GM21717 (cell line): ENCODE measurements around the gene JAGN1.
"Not testable (repeated sequence)": the region's sequence is repeated elsewhere in the genome, so short reads cannot be mapped to it uniquely, and the experiment has no call there.

Source experiments
- ATAC-seq: cut with Tn5 transposase; IDR thresholded peaks from one replicate; pipeline ENCODE4 v1.9.1; 2021; ENCODE audit warnings: mild to moderate bottlenecking, moderate library complexity; ENCODE audit not compliant: unreplicated experiment

The JAGN1 gene

DNA sequence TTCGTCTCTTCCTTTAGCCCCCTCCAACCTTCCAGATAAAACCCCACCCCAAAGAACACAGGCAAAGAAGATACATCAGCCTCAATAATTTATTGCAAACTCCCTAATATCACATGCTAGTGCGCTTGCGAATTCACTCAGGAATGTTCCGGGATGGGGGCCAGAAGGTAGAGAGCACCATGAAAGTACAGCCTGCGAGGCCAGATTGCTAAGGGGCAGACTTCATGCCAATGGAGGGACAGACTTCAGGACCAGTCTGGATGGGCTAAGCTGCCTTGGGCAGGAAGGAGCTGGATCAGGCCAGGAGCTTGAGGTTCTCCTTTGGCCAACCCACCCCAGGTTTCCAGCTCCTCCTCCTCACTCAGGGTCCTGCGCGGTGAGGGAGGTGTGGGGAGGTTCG lies 23.8 kb upstream of the JAGN1 start:
- no peak for ATAC-seq

DNA sequence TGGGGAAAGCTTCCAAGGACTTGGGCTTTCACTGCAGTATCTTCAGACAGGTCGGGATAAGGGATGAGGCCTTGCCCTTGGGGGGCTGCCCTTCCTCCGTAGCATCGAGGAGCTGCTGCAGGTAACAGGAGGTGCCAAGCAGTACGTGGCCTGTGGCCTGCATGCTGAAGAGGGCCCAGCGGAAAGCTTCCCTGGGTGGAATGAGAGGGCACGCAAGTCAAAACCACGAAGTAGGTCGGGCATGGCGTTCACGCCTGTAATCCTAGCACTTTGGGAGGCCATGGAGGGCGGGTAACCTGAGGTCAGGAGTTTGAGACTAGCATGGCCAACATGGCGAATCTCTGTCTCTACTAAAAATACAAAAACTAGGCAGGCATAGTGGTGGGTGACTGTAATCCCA lies 23.3 kb upstream of the JAGN1 start:
- ATAC-seq = no peak

DNA sequence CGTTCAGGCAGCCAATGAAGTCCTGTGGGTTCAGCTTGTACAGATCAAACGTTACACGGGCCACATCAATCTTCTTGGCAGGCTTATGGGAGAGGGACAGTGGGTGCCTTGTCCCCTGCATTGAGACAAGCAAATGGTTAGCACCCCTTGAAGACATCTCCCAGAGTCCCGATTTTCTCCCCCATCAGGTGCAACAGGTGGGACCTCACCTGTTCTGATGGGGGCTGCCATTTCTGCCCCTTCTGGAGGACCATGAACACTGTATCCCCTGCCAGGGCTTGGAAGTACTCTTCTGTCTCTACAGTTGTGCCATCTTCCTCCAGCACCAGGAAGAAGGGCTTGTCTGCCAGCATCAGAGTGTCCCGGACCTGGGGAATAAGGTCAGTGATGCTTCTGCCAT lies 20.5 kb upstream of the JAGN1 start:
- no peak for ATAC-seq

DNA sequence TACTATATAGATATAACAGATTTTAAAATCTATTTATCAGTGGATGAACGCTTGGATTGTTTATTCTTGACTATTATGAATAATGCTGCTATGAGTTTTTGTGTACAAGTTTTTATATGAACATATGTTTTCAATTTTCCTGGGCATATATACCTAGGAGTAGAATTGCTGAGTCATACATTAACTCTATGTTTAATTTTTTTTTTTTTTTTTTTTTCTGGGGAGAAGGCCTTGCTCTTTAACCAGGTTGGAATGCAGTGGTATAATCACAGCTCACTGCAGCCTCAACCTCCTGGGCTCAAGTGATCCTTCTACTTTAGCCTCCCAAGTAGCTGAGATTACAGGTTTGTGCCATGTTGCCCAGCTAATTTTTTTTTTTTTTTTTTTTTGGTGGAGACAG lies 19.4 kb upstream of the JAGN1 start:
- no peak for ATAC-seq

DNA sequence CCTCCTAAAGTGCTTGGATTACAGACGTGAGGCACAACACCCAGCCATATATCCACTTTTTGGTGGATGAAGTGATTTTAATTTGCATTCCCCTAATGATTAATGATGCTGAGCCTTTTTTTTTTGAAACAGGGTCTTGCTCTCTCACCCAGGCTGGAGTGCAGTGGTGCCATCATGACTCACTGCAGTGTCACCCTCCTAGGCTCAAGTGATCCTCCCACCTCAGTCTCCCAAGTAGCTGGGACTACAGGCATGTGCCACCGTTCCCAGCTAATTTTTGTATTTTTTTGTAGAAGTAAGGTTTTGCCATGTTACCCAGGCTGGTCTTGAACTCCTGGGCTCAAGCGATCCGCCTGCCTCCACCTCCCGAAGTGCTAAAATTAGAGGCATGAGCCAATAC lies 18.3 kb upstream of the JAGN1 start:
- not testable (repeated sequence) for ATAC-seq

DNA sequence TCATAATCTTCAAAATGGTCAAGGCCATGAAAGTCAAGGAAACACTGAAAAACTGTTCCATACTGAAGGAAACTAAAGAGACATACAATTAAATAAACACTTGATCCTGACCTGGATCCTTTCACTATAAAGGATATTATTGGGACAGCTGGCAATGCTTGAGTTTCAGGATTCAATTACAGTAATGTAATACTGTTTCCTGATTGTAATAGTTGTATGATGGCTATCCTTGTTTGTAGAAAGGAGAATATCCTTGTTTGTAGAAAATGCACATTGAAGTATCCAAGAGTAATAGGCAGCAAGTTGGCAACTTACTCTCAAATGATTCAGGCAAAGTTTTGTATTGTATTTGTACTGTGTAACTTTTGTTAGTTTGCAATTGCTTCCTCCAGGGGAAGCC lies 15.0 kb upstream of the JAGN1 start:
- ATAC-seq = no peak

DNA sequence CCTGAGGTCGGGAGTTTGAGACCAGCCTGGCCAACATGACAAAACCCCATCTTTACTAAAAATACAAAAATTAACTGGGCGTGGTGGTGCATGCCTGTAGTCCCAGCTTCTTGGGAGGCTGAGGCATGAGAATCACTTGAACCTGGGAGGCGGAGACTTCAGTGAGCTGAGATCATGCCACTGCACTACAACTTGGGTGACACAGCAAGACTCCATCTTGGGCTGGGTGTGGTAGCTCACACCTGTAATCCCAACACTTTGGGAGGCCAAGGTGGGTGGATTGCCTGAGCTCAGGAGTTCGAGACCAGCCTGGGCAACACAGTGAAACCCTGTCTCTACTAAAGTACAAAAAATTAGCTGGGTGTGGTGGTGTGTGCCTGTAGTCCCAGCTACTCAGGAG lies 14.2 kb upstream of the JAGN1 start:
- not testable (repeated sequence) for ATAC-seq

DNA sequence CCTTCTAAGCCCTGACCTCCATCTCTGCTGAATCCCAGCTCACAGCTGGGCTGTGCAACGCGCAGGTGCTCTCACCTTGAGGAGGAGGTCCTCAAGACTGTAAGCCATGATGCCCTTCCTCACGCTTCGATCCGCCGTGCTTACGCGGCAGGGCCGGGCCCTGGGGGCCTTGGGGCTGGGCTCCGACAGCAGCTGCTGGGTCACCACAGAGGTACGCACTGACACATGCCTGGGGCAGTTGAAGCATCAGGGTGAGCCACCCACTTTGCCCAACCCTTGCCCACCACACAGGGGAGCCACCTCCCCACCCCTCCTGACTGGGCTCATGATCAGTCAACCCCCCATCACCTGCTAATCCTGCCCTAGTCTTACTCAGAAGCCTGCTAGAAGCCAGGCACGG lies 13.4 kb upstream of the JAGN1 start:
- ATAC-seq = no peak

DNA sequence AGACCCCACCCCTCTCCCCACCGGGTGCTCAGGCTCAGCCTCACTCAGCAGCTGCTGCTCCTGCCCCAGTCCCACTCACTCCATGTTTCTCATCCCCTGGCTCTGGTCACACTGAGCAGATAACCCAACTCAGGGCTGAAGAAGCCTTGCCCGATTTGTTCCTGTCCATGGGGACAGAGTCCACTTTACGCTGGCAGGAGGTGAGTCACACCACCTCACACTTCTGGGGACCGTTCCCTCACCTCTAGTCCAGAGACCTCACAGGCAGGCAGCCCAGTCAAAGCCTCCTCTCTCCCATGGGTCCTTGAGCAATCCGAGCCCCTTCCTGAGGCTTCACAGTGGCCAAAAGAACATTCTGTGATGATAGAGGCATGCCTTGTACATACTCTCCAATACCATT lies 11.7 kb upstream of the JAGN1 start:
- no peak for ATAC-seq

DNA sequence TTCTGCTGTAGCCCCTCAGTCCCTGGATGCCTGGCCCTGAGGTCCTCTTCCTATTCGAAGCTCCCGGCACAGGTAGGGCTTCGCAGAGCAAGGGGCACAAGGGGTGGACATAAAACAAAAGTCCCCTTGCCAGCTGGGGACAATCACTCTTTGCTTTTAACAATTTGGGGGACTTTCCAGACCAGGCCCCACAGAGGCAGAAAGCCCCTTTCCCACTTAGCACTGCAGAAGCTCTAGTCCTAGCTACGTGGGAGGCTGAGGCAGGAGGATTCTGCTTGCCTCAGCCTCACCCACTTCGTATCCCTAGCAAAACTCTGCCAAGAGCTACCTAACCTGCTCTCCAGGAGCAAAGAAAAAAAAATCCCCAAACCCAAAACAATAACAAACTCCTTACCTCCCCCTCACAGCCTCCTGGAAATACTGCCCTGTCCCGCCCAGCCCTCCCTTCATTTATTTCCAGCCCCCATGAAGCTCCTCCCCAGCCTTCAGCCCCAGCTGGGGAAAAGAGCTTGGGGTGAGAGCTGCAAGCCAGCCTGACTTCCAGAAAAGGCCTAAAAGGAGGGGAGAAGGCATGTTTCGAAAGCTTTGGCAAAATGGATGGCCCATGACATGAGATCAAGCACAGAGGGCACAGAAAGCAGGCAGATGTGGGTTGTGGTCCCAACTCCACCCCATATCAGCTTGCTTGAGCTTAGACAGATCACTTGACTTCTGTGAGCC lies 10.4 kb upstream of the JAGN1 start, which contains the start of gene CIDEC:
TSS of gene CIDEC (minus strand) at position 424 of the 720 bp plus-strand sequence. CDS start 1,767 bp downstream, outside the sequence.
- no peak for ATAC-seq

DNA sequence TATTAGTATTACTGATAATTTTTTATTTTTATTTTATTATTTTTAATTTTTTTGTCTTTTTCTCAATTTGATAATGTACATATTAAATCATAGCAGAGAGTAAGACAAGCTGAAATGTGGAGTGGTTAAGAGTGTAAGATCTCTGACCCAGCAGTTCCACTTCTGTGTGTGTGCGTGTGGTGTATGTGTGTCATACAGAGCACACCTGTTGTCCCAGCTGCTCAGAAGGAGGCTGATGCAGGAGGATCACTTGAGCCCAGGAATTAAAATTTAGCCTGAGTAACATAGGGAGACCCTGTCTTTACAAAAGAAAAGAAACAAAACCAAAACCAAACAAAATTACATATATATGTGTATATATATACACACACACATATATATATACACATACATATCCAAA lies 9.0 kb upstream of the JAGN1 start:
- no peak for ATAC-seq

DNA sequence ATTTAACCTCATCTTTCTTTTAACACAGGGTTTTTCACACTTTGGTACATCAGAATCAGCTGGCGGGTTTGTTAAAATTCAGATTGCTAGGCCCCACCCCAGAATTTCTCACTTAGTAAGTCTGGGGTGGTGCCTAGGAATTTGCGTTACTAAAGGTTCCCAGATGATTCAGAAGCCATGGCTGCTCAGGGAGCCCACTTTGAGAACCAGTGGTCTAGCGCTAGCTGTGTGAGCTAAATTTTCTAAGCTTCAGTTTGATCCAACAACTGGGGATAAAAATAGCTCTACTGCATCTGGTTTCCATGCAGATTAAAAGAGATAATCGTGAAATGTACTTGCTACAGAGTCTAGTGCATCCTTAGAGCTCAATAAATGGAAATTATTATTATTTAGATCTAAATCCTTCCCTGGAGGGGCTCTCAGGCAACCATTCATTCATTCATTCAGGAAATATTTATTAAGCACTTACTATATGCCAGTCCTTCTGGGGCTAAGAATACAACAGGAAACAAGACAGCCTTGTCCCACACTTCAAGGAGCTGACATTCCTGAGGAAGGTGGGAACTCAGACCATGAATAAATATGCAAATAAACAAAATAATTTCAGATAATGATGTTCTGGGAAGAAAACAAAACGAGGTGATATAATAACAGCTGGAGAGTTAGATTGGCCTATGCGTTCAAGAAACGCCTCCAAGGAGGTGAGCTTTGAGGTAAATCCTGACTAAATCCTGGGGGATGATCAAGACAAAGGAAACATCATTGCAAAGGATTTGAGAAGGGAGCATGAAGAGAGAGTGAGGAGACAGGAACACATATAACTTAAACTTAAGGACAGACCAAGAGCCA lies 6.5 kb upstream of the JAGN1 start:
- ATAC-seq = no peak

DNA sequence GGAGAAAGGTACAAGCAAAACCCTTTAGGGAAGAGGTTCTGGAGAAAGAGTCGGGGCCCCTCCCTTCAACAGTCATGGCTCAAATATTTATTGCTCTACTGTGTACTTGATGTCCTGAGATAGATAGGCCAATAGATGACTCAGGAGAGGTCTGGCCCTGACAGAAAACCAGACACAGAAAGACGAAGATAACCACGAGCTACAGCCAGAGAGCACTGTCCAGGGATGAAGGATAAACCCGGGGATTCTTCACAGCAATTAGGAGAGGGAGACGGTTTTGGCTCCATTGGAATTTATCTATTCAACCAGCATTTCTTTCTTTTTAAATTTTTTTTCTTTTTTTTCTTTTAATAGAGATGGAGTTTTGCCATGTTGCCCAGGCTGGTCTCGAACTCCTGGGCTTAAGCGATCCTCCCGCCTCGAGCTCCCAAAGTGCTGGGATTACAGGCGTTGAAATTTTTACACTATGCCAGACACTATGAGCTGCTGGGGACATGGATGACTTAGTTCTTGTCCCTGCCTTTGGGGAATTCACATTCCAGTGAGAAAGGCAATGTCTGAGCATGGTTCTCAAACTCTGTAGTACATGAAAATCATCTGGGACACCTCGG lies 5.8 kb upstream of the JAGN1 start:
- ATAC-seq = no peak

DNA sequence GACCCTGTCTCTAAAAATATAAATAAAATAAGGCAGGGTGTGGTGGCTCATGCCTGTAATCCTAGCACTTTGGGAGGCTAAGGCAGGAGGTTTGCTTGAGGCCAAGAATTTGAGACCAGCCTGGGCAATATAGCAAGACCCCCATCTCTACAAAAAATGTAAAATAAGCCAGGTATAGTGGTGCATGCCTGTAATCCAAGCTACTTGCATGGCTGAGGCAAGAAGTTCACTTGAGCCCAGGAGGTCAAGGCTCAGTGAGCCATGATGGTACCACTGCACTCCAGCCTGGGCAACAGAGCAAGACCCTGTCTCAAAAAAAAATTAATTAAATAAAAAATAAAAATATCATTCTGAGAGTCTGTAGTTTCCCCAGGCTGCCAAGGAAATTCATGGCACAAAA lies 4.1 kb upstream of the JAGN1 start:
- ATAC-seq = no peak

DNA sequence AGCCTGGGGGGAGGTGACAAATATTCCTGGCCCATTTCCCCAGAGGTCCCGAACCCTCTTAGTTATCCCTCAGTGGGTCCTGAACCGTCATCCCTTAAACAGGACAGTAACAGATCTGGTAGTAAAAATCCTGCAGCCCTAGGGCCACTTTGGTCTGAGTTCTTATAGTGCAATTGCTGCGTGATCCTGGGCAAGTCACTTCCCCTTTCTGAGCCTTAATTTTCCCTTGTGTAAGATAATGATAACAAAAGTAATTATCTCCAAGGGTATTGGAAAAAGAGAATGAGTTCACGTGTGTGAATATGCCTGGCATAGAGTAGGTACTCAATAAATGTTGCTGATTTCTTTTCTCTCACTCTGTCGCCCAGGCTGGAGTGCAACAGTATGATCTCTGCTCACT lies 2.9 kb upstream of the JAGN1 start:
- ATAC-seq = no peak

DNA sequence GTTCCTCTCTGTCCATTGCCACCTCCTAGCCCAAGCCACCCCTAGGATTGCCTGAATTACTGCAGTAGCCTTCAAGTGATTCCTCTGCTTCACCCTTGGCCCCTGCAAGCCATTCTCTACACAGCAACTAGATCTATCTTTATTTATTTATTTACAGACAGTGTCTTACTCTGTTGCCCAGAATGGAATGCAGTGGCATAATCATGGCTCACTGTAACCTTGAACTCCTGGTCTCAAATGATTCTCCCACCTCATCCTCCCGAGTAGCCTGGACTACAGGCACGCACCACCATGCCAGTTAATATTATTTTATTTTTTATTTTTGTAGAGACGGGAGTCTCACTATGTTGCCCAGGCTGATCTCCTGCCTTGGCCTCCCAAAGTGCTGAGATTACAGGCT lies 1.9 kb upstream of the JAGN1 start:
- no peak for ATAC-seq

DNA sequence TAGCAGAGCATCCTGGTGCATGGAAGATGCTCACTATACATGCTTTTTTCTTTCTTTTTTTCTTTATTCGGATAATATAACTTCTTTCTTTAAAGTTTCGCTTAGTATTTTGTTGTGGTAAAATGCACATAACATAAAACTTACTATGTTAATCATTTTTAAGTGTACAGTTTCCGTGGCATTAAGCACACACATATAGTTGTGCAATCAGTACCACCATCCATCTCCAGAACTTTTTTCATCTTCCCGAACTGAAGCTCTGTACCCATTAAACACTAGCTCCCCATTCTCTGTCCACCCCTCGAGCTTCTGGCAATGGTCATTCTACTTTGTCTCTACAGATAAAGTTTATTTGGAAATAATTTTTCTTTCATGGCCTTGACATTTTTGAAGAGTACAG lies 1.0 kb upstream of the JAGN1 start:
- no peak for ATAC-seq

DNA sequence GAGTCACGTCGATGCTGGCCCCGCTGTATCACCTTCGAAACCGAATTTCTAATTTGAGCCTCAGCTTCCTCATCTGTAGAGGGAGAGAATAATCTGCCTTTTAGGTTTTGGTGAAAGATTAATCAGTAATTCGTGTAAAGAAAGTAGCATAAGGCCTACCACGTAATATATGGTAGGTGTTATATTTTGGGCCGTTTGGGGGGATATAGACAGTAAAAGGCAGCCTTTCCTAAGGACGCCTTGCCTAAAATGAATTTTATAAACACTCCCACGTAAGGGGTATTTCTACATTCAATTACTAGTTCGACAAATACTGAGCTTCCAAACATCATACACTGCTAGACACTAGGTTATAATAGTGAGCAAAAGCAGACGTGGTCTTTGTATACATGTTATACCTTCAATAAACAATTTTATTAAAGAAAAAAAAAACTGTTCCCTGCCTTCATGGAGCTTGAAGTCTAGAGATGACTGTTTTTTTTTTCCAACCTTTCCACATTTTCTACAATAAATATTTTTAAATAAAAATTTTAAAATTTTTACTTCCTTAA lies 737 bp downstream of the JAGN1 start:
- peak; percentile 8 for ATAC-seq

DNA sequence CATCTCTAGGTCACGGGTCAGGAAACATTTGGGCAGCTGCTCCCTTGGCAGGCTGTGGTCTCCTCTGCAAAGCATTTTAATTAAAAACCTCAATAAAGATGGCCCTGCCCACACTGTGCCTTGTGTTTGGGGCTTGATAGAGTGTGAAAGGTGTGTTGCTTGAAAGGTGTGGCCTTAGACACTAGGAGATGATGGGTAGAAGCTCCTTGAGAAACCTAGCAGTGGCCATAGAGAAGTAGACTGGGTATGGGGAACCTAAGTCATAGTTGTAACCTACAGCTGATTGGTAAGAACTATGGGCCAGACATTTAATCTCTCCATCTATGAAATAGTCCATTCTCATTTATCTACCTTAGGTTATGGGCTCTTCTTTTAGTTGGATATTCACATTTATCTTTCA lies 3.3 kb downstream of the JAGN1 start:
- ATAC-seq = no peak

DNA sequence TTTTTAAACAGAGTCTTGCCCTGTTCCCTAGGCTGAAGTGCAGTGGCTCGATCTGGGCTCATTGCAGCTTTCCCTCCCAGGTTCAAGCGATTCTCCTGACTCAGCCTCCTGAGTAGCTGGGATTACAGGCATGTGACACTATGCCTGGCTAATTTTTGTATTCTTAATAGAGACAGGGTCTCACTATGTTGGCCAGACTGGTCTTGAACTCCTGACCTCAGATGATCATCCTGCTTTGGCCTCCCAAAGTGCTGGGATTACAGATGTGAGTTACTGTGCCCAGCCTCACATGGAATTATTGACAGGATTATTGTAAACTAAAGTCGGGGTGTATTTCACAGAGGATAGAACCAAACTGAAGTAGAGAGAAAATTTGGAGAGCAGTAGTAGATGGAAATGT lies 5.3 kb downstream of the JAGN1 start:
- not testable (repeated sequence) for ATAC-seq

DNA sequence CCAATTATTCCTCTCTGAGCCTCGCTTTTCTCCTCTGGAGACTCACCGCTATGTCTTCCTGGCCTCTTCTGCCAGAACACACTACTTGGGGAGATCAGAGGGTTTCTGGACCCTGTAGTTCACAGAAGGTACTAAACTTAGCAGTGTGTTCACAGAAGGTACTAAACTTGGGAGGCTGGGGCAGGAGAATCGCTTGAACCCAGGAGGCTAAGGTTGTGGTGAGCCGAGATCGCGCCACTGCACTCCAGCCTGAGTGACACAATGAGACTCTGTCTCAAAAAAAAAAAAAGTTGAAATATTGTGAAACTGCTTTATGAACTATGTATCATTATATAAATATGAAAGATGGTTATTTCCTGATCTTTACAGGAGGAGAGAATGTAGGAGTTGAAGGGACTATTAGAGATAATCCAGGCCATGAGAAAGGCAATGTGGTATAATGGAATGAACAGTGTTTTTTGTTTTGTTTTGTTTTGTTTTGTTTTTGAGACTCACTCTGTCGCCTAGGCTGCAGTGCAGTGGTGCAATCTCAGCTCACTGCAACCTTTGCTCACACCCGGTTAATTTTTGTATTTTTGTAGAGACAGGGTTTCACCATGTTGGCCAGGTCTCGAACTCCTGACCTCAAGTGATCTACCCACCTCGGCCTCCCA lies 6.5 kb downstream of the JAGN1 start:
- ATAC-seq = not testable (repeated sequence)
